Measurements from ENCODE around the gene PRPS1L1.

DNA sequence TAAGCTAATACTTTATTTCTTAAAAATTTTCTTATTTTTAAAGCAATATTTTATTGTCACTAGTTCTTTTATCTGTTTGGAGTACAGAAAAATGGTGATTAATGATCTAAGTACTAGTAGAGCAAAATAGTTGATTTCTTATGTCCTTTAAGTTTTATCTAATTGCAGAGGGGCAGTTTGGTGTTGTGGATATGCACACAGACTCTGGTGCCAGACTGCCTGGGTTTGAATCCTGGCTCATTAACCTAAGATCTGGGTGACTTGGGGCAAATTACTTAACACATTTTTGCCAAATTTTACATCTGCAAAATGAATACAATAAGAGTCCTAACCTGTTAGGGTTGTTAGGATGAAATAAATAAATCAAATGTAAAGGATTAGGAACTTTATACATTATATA is 10.7 kb upstream of the PRPS1L1 start:
- peak; percentile 89 for TF ChIP-seq TBP (IDR thresholded peaks at IDR 0.05; ENCODE audit: low read depth, low read length)
- no peak for TF ChIP-seq CTCF (IDR thresholded peaks at IDR 0.05; ENCODE audit: control extremely low read depth in 1 of 3, insufficient read depth in 1 of 3, low read depth in 1 of 3, low read length in 3 of 3)
- no peak for TF ChIP-seq POLR2AphosphoS5 (IDR thresholded peaks at IDR 0.05; ENCODE audit: low read depth, low read length)
- no peak for TF ChIP-seq BRCA1 (IDR thresholded peaks at IDR 0.05; ENCODE audit: low read depth, low read length)
- TF ChIP-seq TAF1 (IDR thresholded peaks at IDR 0.05; ENCODE audit: low read depth, low read length), result no peak
- TF ChIP-seq POLR2A (IDR thresholded peaks at IDR 0.05; ENCODE audit: control extremely low read depth in 1 of 2, low read depth in 2 of 2, low read length in 2 of 2), result no peak
- no peak for TF ChIP-seq RFX5 (IDR thresholded peaks at IDR 0.05; ENCODE audit: borderline replicate concordance, low read depth, low read length)
- TF ChIP-seq JUND (IDR thresholded peaks at IDR 0.05; ENCODE audit: low read length), result no peak
- TF ChIP-seq, protein P1, sequence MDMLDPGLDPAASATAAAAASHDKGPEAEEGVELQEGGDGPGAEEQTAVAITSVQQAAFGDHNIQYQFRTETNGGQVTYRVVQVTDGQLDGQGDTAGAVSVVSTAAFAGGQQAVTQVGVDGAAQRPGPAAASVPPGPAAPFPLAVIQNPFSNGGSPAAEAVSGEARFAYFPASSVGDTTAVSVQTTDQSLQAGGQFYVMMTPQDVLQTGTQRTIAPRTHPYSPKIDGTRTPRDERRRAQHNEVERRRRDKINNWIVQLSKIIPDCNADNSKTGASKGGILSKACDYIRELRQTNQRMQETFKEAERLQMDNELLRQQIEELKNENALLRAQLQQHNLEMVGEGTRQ (IDR thresholded peaks at IDR 0.05; ENCODE audit: low read length), result no peak
- TF ChIP-seq JUN (IDR thresholded peaks at IDR 0.05; ENCODE audit: low read depth, low read length), result no peak
- no peak for TF ChIP-seq SP1 (IDR thresholded peaks at IDR 0.05; ENCODE audit: low read depth, low read length)
- no peak for TF ChIP-seq SRF (IDR thresholded peaks at IDR 0.05; ENCODE audit: low read depth, low read length)
